A549 treated with Hydrocortisone at 1 μM for 4 hours (cell line): Measurements from ENCODE around the gene ORC3. TPM values are rescaled to one million over a fixed set of nuclear protein-coding genes. Genes with fewer than 3 reads are reported as not detected.

Source experiments
- total RNA-seq: library from RNA; stranded (reverse); fragments of 200-300 nt; extraction: Qiagen RNA extraction; gene quantifications from 5 replicates; pipeline ENCODE4 v1.2.3, GENCODE V29; 2022

The ORC3 gene
- 14.6 to 17.9 TPM (median 17.4 TPM) in 5 replicates for total RNA-seq

GRCh38 chr6:87589693-87590416, at the start of gene ORC3, which contains the start of gene RARS2:
ORC3 (plus strand) TSS chr6:87590135; CDS start chr6:87590169, 34 bp downstream.
RARS2 (minus strand) TSS chr6:87589987; CDS start chr6:87589957, 30 bp downstream.

GRCh38 chr6:87701676-87702588, 112.0 kb downstream of the ORC3 start, which contains the start of gene AKIRIN2:
AKIRIN2 (minus strand) TSS chr6:87702233; CDS start chr6:87701684, 549 bp downstream.

Other genes with a start within 250 kb of the ORC3 start
- gene C6orf163, start 245.3 kb upstream of the ORC3 start, total RNA-seq: 0.07 to 0.28 TPM (median 0.14 TPM) in 5 replicates
- gene CFAP206, start 182.2 kb upstream of the ORC3 start, total RNA-seq: 0.06 to 0.79 TPM (median 0.47 TPM) in 5 replicates
- 8.3 to 10.7 TPM (median 9.0 TPM) in 5 replicates for gene SLC35A1, start 117.2 kb upstream of the ORC3 start, total RNA-seq
- 18.4 to 22.0 TPM (median 21.6 TPM) in 5 replicates for gene RARS2, start 148 bp upstream of the ORC3 start, total RNA-seq
- gene AKIRIN2, start 112.1 kb downstream of the ORC3 start, total RNA-seq: 25.5 to 32.1 TPM (median 30.3 TPM) in 5 replicates